Body of pancreas (tissue), 4 donors: ENCODE data around the gene ZFAND4. TPM values are rescaled to one million over a fixed set of nuclear protein-coding genes. Genes with fewer than 3 reads are reported as not detected.
"Not testable (repeated sequence)": the region's sequence is repeated elsewhere in the genome, so short reads cannot be mapped to it uniquely, and the experiment has no call there.

Source experiments
- ATAC-seq: fragments of 150-250 bp; one replicate; pipeline ENCODE4 v1.9.1; 2016
- DNase-seq, 4 donors: peaks; one replicate each; pipeline ENCODE4 v3.0.0-alpha.2; 2019
- H3K27ac ChIP-seq, 4 donors: fragments of 200-600 bp; sonication (generic); 1 replicate in 3 of 4; 2 replicates in 1 of 4; pipeline versions ENCODE4 v1.5.1 to v1.6.1; 2016 to 2019; ENCODE audit warnings: mild to moderate bottlenecking in 1 of 4, mixed read lengths in 1 of 4, moderate library complexity in 1 of 4
- H3K27me3 ChIP-seq, 2 donors: fragments of 200-600 bp; sonication (generic); one replicate each; pipeline ENCODE4 v1.6.0; 2016; ENCODE audit warnings: mild to moderate bottlenecking in 1 of 2
- H3K36me3 ChIP-seq, 2 donors: fragments of 200-600 bp; sonication (generic); replicated peaks in 1 of 2; 2 replicates each; pipeline ENCODE4 v1.5.1; 2016; ENCODE audit warnings: low read depth in 2 of 2; ENCODE audit not compliant: insufficient read depth in 1 of 2
- H3K4me1 ChIP-seq: fragments of 200-600 bp; sonication (generic); one replicate; pipeline ENCODE4 v1.6.0; 2016
- H3K4me3 ChIP-seq, 2 donors: fragments of 200-600 bp; sonication (generic); 1 replicate in 1 of 2; 2 replicates in 1 of 2; pipeline ENCODE4 v1.5.1; 2016 to 2019
- H3K9me3 ChIP-seq, 3 donors: fragments of 200-600 bp; sonication (generic); 1 replicate in 2 of 3; 2 replicates in 1 of 3; pipeline ENCODE4 v1.5.1; 2016
- CTCF ChIP-seq, 7 experiments: fragments of 450-650 bp in 4 of 7; fragments of 200-600 bp in 3 of 7; sonication (generic) in 3 of 7; IDR thresholded peaks; one replicate each; pipeline ENCODE4 v1.5.1; 2016 to 2019; ENCODE audit warnings: antibody characterized with exemption in 7 of 7
- POLR2A ChIP-seq, 3 donors: fragments of 450-650 bp; IDR thresholded peaks; one replicate each; pipeline ENCODE4 v1.6.1; 2016; ENCODE audit warnings: antibody characterized with exemption in 3 of 3, mild to moderate bottlenecking in 2 of 3
- WGBS, 2 donors: methylation state at CpG; one replicate each; pipeline ENCODE4 v1.1.5; 2017; 5-methylcytosine and 5-hydroxymethylcytosine counted together
- intact Hi-C: fragments of 100-400 bp; cut with DNase I; formaldehyde crosslinking; loops from one replicate; pipeline ENCODE4 v1.15.1; 2023
- total RNA-seq, 2 donors: library from RNA; depleted of rRNA; stranded (reverse); fragments of >200 nt; gene quantifications; one replicate each; pipeline ENCODE4 v1.1.0, GENCODE V29; 2016

The ZFAND4 gene
- total RNA-seq, 2 donors from 2014 or later = 15.8 to 32.3 TPM

GRCh38 chr10:45657033-45657926 lies 15.3 kb downstream of the ZFAND4 start:
- Histone ChIP-seq H3K36me3 (no peaks in the 10 kb centered on the region), H3K27me3 (no peaks in the 10 kb centered on the region), H3K9me3 (no peaks in the 10 kb centered on the region), H3K4me3 (no peak overlapping the region), H3K27ac (no peak overlapping the region), H3K4me1 (no peaks in the 10 kb centered on the region)
- ATAC-seq (no peak), DNase-seq (no peak)
- no peak for TF ChIP-seq POLR2A (IDR thresholded peaks at IDR 0.05)
- TF ChIP-seq CTCF (IDR thresholded peaks at IDR 0.05) = no peak
- intact Hi-C loops = no loop called here
- 94 to 98% methylated on average over 6 of the region's 6 CpGs for WGBS, 2 donors

GRCh38 chr10:45655219-45655618 lies 17.4 kb downstream of the ZFAND4 start:
- Histone ChIP-seq H3K9me3 (no peaks in the 10 kb centered on the region), H3K27ac (no peak overlapping the region), H3K36me3 (peaks cover 0 to 2% of the 10 kb centered on the region in 2 donors), H3K27me3 (no peaks in the 10 kb centered on the region), H3K4me3 (no peak overlapping the region), H3K4me1 (no peaks in the 10 kb centered on the region)
- DNase-seq (no peak), ATAC-seq (no peak)
- intact Hi-C loops = no loop called here
- TF ChIP-seq CTCF (IDR thresholded peaks at IDR 0.05) (no peak), POLR2A (IDR thresholded peaks at IDR 0.05) (no peak)

GRCh38 chr10:45654753-45655141 lies 17.8 kb downstream of the ZFAND4 start:
- DNase-seq, H3K9me3 ChIP-seq, intact Hi-C loops, H3K36me3 ChIP-seq, H3K4me3 ChIP-seq, H3K4me1 ChIP-seq, ATAC-seq, H3K27ac ChIP-seq, H3K27me3 ChIP-seq: not testable (repeated sequence)
- WGBS, 2 donors = 90 to 92% methylated on average over 2 of the region's 2 CpGs

GRCh38 chr10:45653454-45653853 lies 19.1 kb downstream of the ZFAND4 start:
- H3K27me3 ChIP-seq = no peaks in the 10 kb centered on the region
- no peak for ATAC-seq

GRCh38 chr10:45652511-45652910 lies 20.1 kb downstream of the ZFAND4 start:
- TF ChIP-seq CTCF (IDR thresholded peaks at IDR 0.05) = no peak
- TF ChIP-seq POLR2A (IDR thresholded peaks at IDR 0.05) = no peak
- H3K9me3 ChIP-seq = no peaks in the 10 kb centered on the region
- DNase-seq = no peak
- peaks cover 0 to 6% of the 10 kb centered on the region in 2 donors for H3K36me3 ChIP-seq
- no peak overlapping the region for H3K4me3 ChIP-seq
- intact Hi-C loops = no loop called here
- no peaks in the 10 kb centered on the region for H3K4me1 ChIP-seq
- 83 to 94% methylated on average over 1 of the region's 1 CpG for WGBS, 2 donors
- ATAC-seq = no peak
- H3K27me3 ChIP-seq = no peaks in the 10 kb centered on the region
- no peak overlapping the region for H3K27ac ChIP-seq

More at GRCh38 chr10:45653454-45653853, 19.1 kb downstream of the ZFAND4 start:
- Histone ChIP-seq H3K36me3 (peaks cover 0 to 3% of the 10 kb centered on the region in 2 donors), H3K9me3 (no peaks in the 10 kb centered on the region), H3K4me1 (no peaks in the 10 kb centered on the region), H3K27ac (no peak overlapping the region), H3K4me3 (no peak overlapping the region)
- TF ChIP-seq POLR2A (IDR thresholded peaks at IDR 0.05) (no peak), CTCF (IDR thresholded peaks at IDR 0.05) (no peak)
- 71 to 72% methylated on average over 2 of the region's 2 CpGs for WGBS, 2 donors
- intact Hi-C loops = no loop called here
- no peak for DNase-seq
